ENCODE results near the gene FMO5.

GRCh38 chr1:147246910-147247655, 21.9 kb upstream of the FMO5 start:
- TF ChIP-seq EZH2phosphoT487 (IDR thresholded peaks at IDR 0.05; ENCODE audit: borderline replicate concordance, low read length) (no peak), CTCF (conservative IDR thresholded peaks at IDR 0.05; ENCODE audit: low read depth, low read length) (no peak)
